ENCODE data around the gene TMEM255B.

Gene TMEM255B

GRCh38 chr13:113857531-113858195 is 98.6 kb downstream of the TMEM255B start:
- Histone ChIP-seq H3K4me2 (peak overlapping the region in 2 of 11 experiments; percentile 7 to 100; a peak in 2 of 22 replicates), H3K36me3 (peaks cover 0 to 16% (median 0%) of the 10 kb centered on the region in 11 experiments; a peak in 1 of 22 replicates), H3K4me1 (peaks cover 42 to 75% (median 62%) of the 10 kb centered on the region in 10 experiments), H3K4me3 (no peak overlapping the region), H3K9me3 (replicated peaks in 1 of 11) (peaks cover 0 to 8% (median 0%) of the 10 kb centered on the region in 11 experiments; a peak in 2 of 22 replicates), H3K27ac (no peak overlapping the region), H3K9ac (no peak overlapping the region), H4K20me1 (peaks cover 29 to 92% (median 67%) of the 10 kb centered on the region in 11 experiments; a peak in 21 of 22 replicates), H3K27me3 (peaks cover 0 to 59% (median 43%) of the 10 kb centered on the region in 11 experiments; a peak in 19 of 22 replicates)
- TF ChIP-seq Cebpa-rat (IDR thresholded peaks at IDR 0.05): no peak

- Histone ChIP-seq H3K27ac (no peak overlapping the region), H3K4me1 (peaks cover 41 to 66% (median 59%) of the 10 kb centered on the region in 10 experiments), H3K9ac (no peak overlapping the region), H4K20me1 (peaks cover 12 to 78% (median 56%) of the 10 kb centered on the region in 11 experiments; a peak in 20 of 22 replicates), H3K4me3 (no peak overlapping the region), H3K27me3 (peaks cover 4 to 71% (median 58%) of the 10 kb centered on the region in 11 experiments), H3K4me2 (no peak overlapping the region), H3K9me3 (replicated peaks in 1 of 11) (peaks cover 0 to 8% (median 0%) of the 10 kb centered on the region in 11 experiments; a peak in 2 of 22 replicates), H3K36me3 (peaks cover 0 to 16% (median 0%) of the 10 kb centered on the region in 11 experiments; a peak in 1 of 22 replicates)
- TF ChIP-seq Cebpa-rat (IDR thresholded peaks at IDR 0.05): no peak
These were observed 100.5 kb downstream of the TMEM255B start for GRCh38 chr13:113859311-113860050.

- H3K4me1 ChIP-seq: peaks cover 38 to 65% (median 55%) of the 10 kb centered on the region in 10 experiments
- peaks cover 0 to 13% (median 0%) of the 10 kb centered on the region in 11 experiments; a peak in 6 of 22 replicates for H3K9me3 ChIP-seq (replicated peaks in 1 of 11)
- peak overlapping the region in 2 of 11 experiments; percentile 99 to 100; a peak in 3 of 22 replicates for H3K4me2 ChIP-seq
- H3K27ac ChIP-seq: no peak overlapping the region
- peaks cover 0 to 16% (median 0%) of the 10 kb centered on the region in 11 experiments; a peak in 1 of 22 replicates for H3K36me3 ChIP-seq
- peaks cover 11 to 77% (median 65%) of the 10 kb centered on the region in 11 experiments for H3K27me3 ChIP-seq
- no peak overlapping the region for H3K9ac ChIP-seq
- no peak overlapping the region for H3K4me3 ChIP-seq
- H4K20me1 ChIP-seq: peaks cover 10 to 75% (median 49%) of the 10 kb centered on the region in 11 experiments; a peak in 20 of 22 replicates
- no peak for TF ChIP-seq Cebpa-rat (IDR thresholded peaks at IDR 0.05)
These were observed 101.1 kb downstream of the TMEM255B start for GRCh38 chr13:113860051-113860664.

GRCh38 chr13:113860665-113861432 is 101.8 kb downstream of the TMEM255B start:
- peaks cover 3 to 68% (median 42%) of the 10 kb centered on the region in 11 experiments; a peak in 20 of 22 replicates for H4K20me1 ChIP-seq
- no peak for TF ChIP-seq Cebpa-rat (IDR thresholded peaks at IDR 0.05)
- no peak overlapping the region for H3K9ac ChIP-seq
- H3K4me1 ChIP-seq: peaks cover 31 to 59% (median 49%) of the 10 kb centered on the region in 10 experiments
- no peak overlapping the region for H3K27ac ChIP-seq
- peaks cover 0 to 13% (median 0%) of the 10 kb centered on the region in 11 experiments; a peak in 7 of 22 replicates for H3K9me3 ChIP-seq (replicated peaks in 1 of 11)
- H3K36me3 ChIP-seq: peaks cover 0 to 16% (median 0%) of the 10 kb centered on the region in 11 experiments; a peak in 1 of 22 replicates
- H3K27me3 ChIP-seq: peaks cover 18 to 78% (median 69%) of the 10 kb centered on the region in 11 experiments
- H3K4me2 ChIP-seq: peak overlapping the region in 6 of 11 experiments; percentile 4 to 100 (median 98); a peak in 9 of 22 replicates
- H3K4me3 ChIP-seq: no peak overlapping the region

GRCh38 chr13:113861433-113862030 is 102.5 kb downstream of the TMEM255B start:
- no peak overlapping the region for H3K27ac ChIP-seq
- peaks cover 0 to 61% (median 35%) of the 10 kb centered on the region in 11 experiments; a peak in 16 of 22 replicates for H4K20me1 ChIP-seq
- TF ChIP-seq Cebpa-rat (IDR thresholded peaks at IDR 0.05): no peak
- H3K9me3 ChIP-seq (replicated peaks in 1 of 11): peaks cover 0 to 13% (median 0%) of the 10 kb centered on the region in 11 experiments; a peak in 9 of 22 replicates
- peak overlapping the region in 7 of 11 experiments; percentile 98 to 100 (median 99); a peak in 11 of 22 replicates for H3K4me2 ChIP-seq
- peaks cover 0 to 9% (median 0%) of the 10 kb centered on the region in 11 experiments; a peak in 1 of 22 replicates for H3K36me3 ChIP-seq
- no peak overlapping the region; a peak in 1 of 22 replicates for H3K9ac ChIP-seq
- peaks cover 23 to 78% (median 69%) of the 10 kb centered on the region in 11 experiments for H3K27me3 ChIP-seq
- H3K4me1 ChIP-seq: peaks cover 24 to 52% (median 42%) of the 10 kb centered on the region in 10 experiments
- peak overlapping the region in 1 of 10 experiments; percentile 80; a peak in 1 of 20 replicates for H3K4me3 ChIP-seq

- H3K9ac ChIP-seq: peak overlapping the region in 7 of 11 experiments; percentile 60 to 83 (median 80); a peak in 10 of 22 replicates
These were observed 103.3 kb downstream of the TMEM255B start for GRCh38 chr13:113862191-113862930.

More at GRCh38 chr13:113862191-113862930, 103.3 kb downstream of the TMEM255B start:
- Histone ChIP-seq H4K20me1 (peaks cover 0 to 53% (median 29%) of the 10 kb centered on the region in 11 experiments; a peak in 16 of 22 replicates), H3K4me2 (peak overlapping the region; percentile 98 to 100 (median 98)), H3K4me3 (peak overlapping the region in 8 of 10 experiments; percentile 65 to 84 (median 70); a peak in 14 of 20 replicates), H3K36me3 (peaks cover 0 to 7% (median 0%) of the 10 kb centered on the region in 11 experiments; a peak in 1 of 22 replicates), H3K27me3 (peaks cover 23 to 74% (median 66%) of the 10 kb centered on the region in 11 experiments), H3K27ac (peak overlapping the region in 4 of 11 experiments; percentile 47 to 75 (median 61); a peak in 6 of 22 replicates), H3K9me3 (replicated peaks in 1 of 11) (peaks cover 0 to 14% (median 3%) of the 10 kb centered on the region in 11 experiments; a peak in 9 of 22 replicates), H3K4me1 (peaks cover 22 to 43% (median 38%) of the 10 kb centered on the region in 10 experiments; a peak in 19 of 20 replicates)
- TF ChIP-seq Cebpa-rat (IDR thresholded peaks at IDR 0.05): no peak

Data from BLaER1 treated with 17β-estradiol and CSF1 and Interleukin-3, amounts not matched to agents 10 nM and 100 nM (cell line).